SK-N-SH (cell line): ENCODE data around the gene ZNF700.
"Not testable (repeated sequence)": the region's sequence is repeated elsewhere in the genome, so short reads cannot be mapped to it uniquely, and the experiment has no call there.

Experiments used
- CTCF ChIP-seq: fragments of 200-600 bp; sonication (generic); IDR thresholded peaks from 2 replicates; pipeline ENCODE4 v1.6.1; 2017; ENCODE audit warnings: antibody characterized with exemption, mild to moderate bottlenecking, moderate library complexity
- POLR2AphosphoS5 ChIP-seq: IDR thresholded peaks from 2 replicates; pipeline ENCODE4 v1.6.1; 2012; ENCODE audit warnings: low read depth, low read length
- REST ChIP-seq: IDR thresholded peaks from 2 replicates; pipeline ENCODE4 v1.6.1; 2012; ENCODE audit warnings: mild to moderate bottlenecking, low read depth, low read length, moderate library complexity

- TF ChIP-seq REST, POLR2AphosphoS5, CTCF: not testable (repeated sequence)
These were observed 13.5 kb downstream of the ZNF700 start for GRCh38 chr19:11938383-11938782.
